Measurements from ENCODE around the gene IRAK4.

GRCh38 chr12:43835656-43836474 lies 77.1 kb downstream of the IRAK4 start, which contains the start of gene TMEM117:
- TF ChIP-seq CTCF (IDR thresholded peaks at IDR 0.05) (no peak), POLR2A (IDR thresholded peaks at IDR 0.05) (peak in 1 of 2 donors; percentile 20)

All from uterus (tissue), 2 donors.